Endodermal cell (in vitro differentiated cells): ENCODE data around the gene PRDX4. TPM values are rescaled to one million over a fixed set of nuclear protein-coding genes. Genes with fewer than 3 reads are reported as not detected.

Source experiments
- DNase-seq: peaks from one replicate; pipeline ENCODE4 v3.0.0-alpha.2; 2017
- H3K27ac ChIP-seq: 2 replicates; pipeline ENCODE4 v1.5.1; 2013; ENCODE audit warnings: mild to moderate bottlenecking, low read depth, low read length, moderate library complexity
- H3K27me3 ChIP-seq: 2 replicates; pipeline ENCODE4 v1.6.1; 2013; ENCODE audit warnings: mild to moderate bottlenecking, low read length, moderate library complexity; ENCODE audit not compliant: insufficient read depth, control insufficient read depth, poor library complexity, severe bottlenecking
- H3K36me3 ChIP-seq: 2 replicates; pipeline ENCODE4 v1.7.0; 2013; ENCODE audit warnings: mild to moderate bottlenecking, low read length, moderate library complexity; ENCODE audit not compliant: control insufficient read depth, insufficient read depth
- H3K4me1 ChIP-seq: one replicate; pipeline ENCODE4 v1.7.0; 2013; ENCODE audit warnings: low read length; ENCODE audit not compliant: control insufficient read depth, insufficient read depth
- H3K4me3 ChIP-seq: 2 replicates; pipeline ENCODE4 v1.5.1; 2013; ENCODE audit warnings: mild to moderate bottlenecking, low read length, moderate library complexity
- H3K9ac ChIP-seq: 2 replicates; pipeline ENCODE4 v1.6.1; 2013; ENCODE audit warnings: mild to moderate bottlenecking, low read length, moderate library complexity; ENCODE audit not compliant: poor library complexity, severe bottlenecking; ENCODE audit errors: extremely low read depth
- H3K9me3 ChIP-seq: 2 replicates; pipeline ENCODE4 v1.6.1; 2013; ENCODE audit warnings: mild to moderate bottlenecking, low read length, moderate library complexity; ENCODE audit not compliant: control insufficient read depth
- H3K27ac Mint-ChIP-seq: 2 replicates; pipeline ENCODE4 v1.8.0; 2020; ENCODE audit warnings: mixed read lengths
- H3K27me3 Mint-ChIP-seq: 2 replicates; pipeline ENCODE4 v1.8.0; 2021; ENCODE audit warnings: mild to moderate bottlenecking, mixed read lengths; ENCODE audit not compliant: insufficient read depth
- H3K36me3 Mint-ChIP-seq: 2 replicates; pipeline ENCODE4 v1.8.0; 2020; ENCODE audit warnings: low read depth, mixed read lengths
- H3K4me1 Mint-ChIP-seq: 2 replicates; pipeline ENCODE4 v1.8.0; 2020; ENCODE audit warnings: mixed read lengths
- H3K4me3 Mint-ChIP-seq: 2 replicates; pipeline ENCODE4 v1.8.0; 2020; ENCODE audit warnings: mild to moderate bottlenecking, moderate library complexity, mixed read lengths
- H3K9me3 Mint-ChIP-seq: 2 replicates; pipeline ENCODE4 v1.8.0; 2020; ENCODE audit warnings: mild to moderate bottlenecking, mixed read lengths
- CTCF ChIP-seq: fragments of 200-600 bp; sonication (generic); conservative IDR thresholded peaks from 2 replicates; pipeline ENCODE4 v1.5.0; 2021; ENCODE audit warnings: antibody characterized with exemption, mild to moderate bottlenecking
- WGBS, 2 experiments: methylation state at CpG; one replicate each; pipeline versions ENCODE4 v1.1.5 to v1.1.7; 2013; ENCODE audit warnings: missing lambda C conversion rate in 2 of 2, mixed read lengths in 1 of 2; ENCODE audit not compliant: insufficient coverage in 1 of 2, insufficient read length in 1 of 2; 5-methylcytosine and 5-hydroxymethylcytosine counted together
- total RNA-seq, 2 donors: library from RNA; stranded (reverse); fragmentation: NEBNext Ultra II Directional in 1 of 2; extraction: Animal tissue kit (Norgen Biotek cat#: 25700) in 1 of 2; gene quantifications; 2 replicates in 1 of 2; 3 replicates in 1 of 2; pipeline ENCODE4 v1.2.1, GENCODE V29; 2021

Gene PRDX4
- total RNA-seq, 2 donors from 2014 or later: 128 to 241 TPM

GRCh38 chrX:23644744-23645143 is 22.5 kb upstream of the PRDX4 start:
- Histone ChIP-seq H3K9me3 (peaks cover 14% of the 10 kb centered on the region), H3K36me3 (no peaks in the 10 kb centered on the region), H3K4me3 (no peak overlapping the region), H3K4me1 (no peaks in the 10 kb centered on the region), H3K27me3 (no peaks in the 10 kb centered on the region), H3K27ac (no peak overlapping the region), H3K9ac (no peak overlapping the region)
- Mint-ChIP-seq H3K27me3 (no peaks in the 10 kb centered on the region), H3K36me3 (peaks cover 13% of the 10 kb centered on the region), H3K4me1 (peaks cover 36% of the 10 kb centered on the region), H3K9me3 (peaks cover 42% of the 10 kb centered on the region), H3K4me3 (no peak overlapping the region), H3K27ac (no peak overlapping the region)
- 91% methylated on average over 6 of the region's 9 CpGs; no CpG with 5 or more reads in 1 of the 2 experiments for WGBS, 2 experiments
- no peak for DNase-seq
- TF ChIP-seq CTCF: no peak

GRCh38 chrX:23656091-23656490 is 11.2 kb upstream of the PRDX4 start:
- Mint-ChIP-seq H3K4me3 (no peak overlapping the region), H3K27ac (no peak overlapping the region), H3K27me3 (no peaks in the 10 kb centered on the region), H3K4me1 (peaks cover 34% of the 10 kb centered on the region), H3K36me3 (peaks cover 16% of the 10 kb centered on the region), H3K9me3 (peaks cover 17% of the 10 kb centered on the region)
- no peak overlapping the region for H3K27ac ChIP-seq
- 97% methylated on average over 5 of the region's 5 CpGs; no CpG with 5 or more reads in 1 of the 2 experiments for WGBS, 2 experiments
- peaks cover 4% of the 10 kb centered on the region for H3K4me1 ChIP-seq
- TF ChIP-seq CTCF: no peak
- no peak overlapping the region for H3K4me3 ChIP-seq
- no peak overlapping the region for H3K9ac ChIP-seq
- no peaks in the 10 kb centered on the region for H3K27me3 ChIP-seq
- H3K36me3 ChIP-seq: no peaks in the 10 kb centered on the region
- no peaks in the 10 kb centered on the region for H3K9me3 ChIP-seq
- DNase-seq: no peak

GRCh38 chrX:23656684-23657083 is 10.6 kb upstream of the PRDX4 start:
- peaks cover 11% of the 10 kb centered on the region for H3K36me3 Mint-ChIP-seq
- H3K27me3 Mint-ChIP-seq: no peaks in the 10 kb centered on the region
- H3K36me3 ChIP-seq: no peaks in the 10 kb centered on the region
- DNase-seq: no peak
- H3K4me1 Mint-ChIP-seq: peaks cover 38% of the 10 kb centered on the region
- 42% methylated on average over 2 of the region's 3 CpGs; no CpG with 5 or more reads in 1 of the 2 experiments for WGBS, 2 experiments
- peaks cover 4% of the 10 kb centered on the region for H3K4me1 ChIP-seq
- no peak overlapping the region for H3K27ac Mint-ChIP-seq
- no peak overlapping the region for H3K4me3 ChIP-seq
- H3K4me3 Mint-ChIP-seq: no peak overlapping the region
- no peak overlapping the region for H3K27ac ChIP-seq
- no peak overlapping the region for H3K9ac ChIP-seq
- H3K9me3 ChIP-seq: no peaks in the 10 kb centered on the region
- H3K9me3 Mint-ChIP-seq: peaks cover 12% of the 10 kb centered on the region
- TF ChIP-seq CTCF: no peak
- H3K27me3 ChIP-seq: no peaks in the 10 kb centered on the region
